Thyroid gland (tissue), 4 donors: ENCODE measurements around the gene NGEF. TPM values are rescaled to one million over a fixed set of nuclear protein-coding genes. Genes with fewer than 3 reads are reported as not detected.
"Not testable (repeated sequence)": the region's sequence is repeated elsewhere in the genome, so short reads cannot be mapped to it uniquely, and the experiment has no call there.

ENCODE experiments used
- DNase-seq, 2 donors: peaks; one replicate each; pipeline ENCODE4 v3.0.0-alpha.2; 2019
- H3K27ac ChIP-seq, 3 donors: fragments of 200-600 bp; sonication (generic); 1 replicate in 2 of 3; 2 replicates in 1 of 3; pipeline ENCODE4 v1.5.1; 2016 to 2019; ENCODE audit warnings: mild to moderate bottlenecking in 1 of 3, moderate library complexity in 1 of 3
- H3K27me3 ChIP-seq: fragments of 200-600 bp; sonication (generic); one replicate; pipeline ENCODE4 v1.5.1; 2019
- H3K36me3 ChIP-seq, 2 donors: fragments of 200-600 bp; sonication (generic); one replicate each; pipeline ENCODE4 v1.5.1; 2016 to 2019
- H3K4me1 ChIP-seq, 2 donors: fragments of 200-600 bp; sonication (generic); one replicate each; pipeline ENCODE4 v1.5.1; 2017 to 2019
- H3K4me3 ChIP-seq, 3 donors: fragments of 200-600 bp; sonication (generic); replicated peaks in 1 of 3; 1 replicate in 2 of 3; 2 replicates in 1 of 3; pipeline ENCODE4 v1.5.1; 2016; ENCODE audit warnings: mild to moderate bottlenecking in 1 of 3
- H3K9me3 ChIP-seq: fragments of 200-600 bp; sonication (generic); one replicate; pipeline ENCODE4 v1.5.1; 2017
- POLR2A ChIP-seq, 2 donors: fragments of 450-650 bp; IDR thresholded peaks; one replicate each; pipeline ENCODE4 v1.6.1; 2017; ENCODE audit warnings: antibody characterized with exemption in 2 of 2, mild to moderate bottlenecking in 2 of 2, moderate library complexity in 1 of 2
- whole genome bisulfite sequencing, 2 donors: methylation state at CpG; one replicate each; pipeline ENCODE4 v1.1.5; 2017; 5-methylcytosine and 5-hydroxymethylcytosine counted together
- intact Hi-C: fragments of 100-400 bp; cut with DNase I; formaldehyde crosslinking; loops from one replicate; pipeline ENCODE4 v1.15.1; 2023
- total RNA-seq, 4 donors: library from RNA; depleted of rRNA; stranded (reverse); fragments of >200 nt; gene quantifications; one replicate each; pipeline ENCODE4 v1.2.3, GENCODE V29; 2016
- TF ChIP-seq, protein P1 (sequence below), 6 experiments: fragments of 200-600 bp in 3 of 6; fragments of 450-650 bp in 3 of 6; sonication (generic) in 3 of 6; IDR thresholded peaks; one replicate each; pipeline ENCODE4 v1.5.1; 2016 to 2019; ENCODE audit warnings: antibody characterized with exemption in 6 of 6, mild to moderate bottlenecking in 2 of 6, inconsistent platforms in 1 of 6, moderate library complexity in 1 of 6

Gene NGEF
- total RNA-seq, 4 donors from 2014 or later: 0.11 to 2.1 TPM; not detected in 2

DNA sequence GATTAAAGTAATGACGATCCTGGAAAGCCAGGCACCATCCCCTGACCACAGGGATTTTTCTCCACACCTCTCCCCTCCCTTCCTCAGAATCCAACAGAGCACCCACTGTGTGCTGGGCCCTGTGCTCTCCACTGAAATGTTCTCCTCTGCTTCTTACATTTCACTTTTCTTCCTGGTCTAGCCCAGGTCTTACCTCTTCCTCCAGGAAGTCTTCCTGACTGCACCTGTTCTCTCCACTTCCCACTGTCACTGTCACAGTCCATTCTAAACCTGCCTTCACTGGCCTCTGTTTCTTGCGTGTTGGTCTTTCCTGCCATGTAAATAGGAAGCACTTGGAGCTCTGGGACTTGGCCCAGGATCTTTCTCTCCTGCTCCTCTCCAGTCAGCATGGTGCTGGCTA lies 7.4 kb upstream of the NGEF start:
- Histone ChIP-seq H3K9me3 (no peaks in the 10 kb centered on the region), H3K4me3 (no peak overlapping the region), H3K4me1 (no peaks in the 10 kb centered on the region), H3K27me3 (no peaks in the 10 kb centered on the region), H3K27ac (no peak overlapping the region), H3K36me3 (no peaks in the 10 kb centered on the region)
- WGBS, 2 donors: 72 to 85% methylated on average over 2 of the region's 2 CpGs
- no peak for TF ChIP-seq POLR2A (IDR thresholded peaks at IDR 0.05)
- TF ChIP-seq, protein P1, sequence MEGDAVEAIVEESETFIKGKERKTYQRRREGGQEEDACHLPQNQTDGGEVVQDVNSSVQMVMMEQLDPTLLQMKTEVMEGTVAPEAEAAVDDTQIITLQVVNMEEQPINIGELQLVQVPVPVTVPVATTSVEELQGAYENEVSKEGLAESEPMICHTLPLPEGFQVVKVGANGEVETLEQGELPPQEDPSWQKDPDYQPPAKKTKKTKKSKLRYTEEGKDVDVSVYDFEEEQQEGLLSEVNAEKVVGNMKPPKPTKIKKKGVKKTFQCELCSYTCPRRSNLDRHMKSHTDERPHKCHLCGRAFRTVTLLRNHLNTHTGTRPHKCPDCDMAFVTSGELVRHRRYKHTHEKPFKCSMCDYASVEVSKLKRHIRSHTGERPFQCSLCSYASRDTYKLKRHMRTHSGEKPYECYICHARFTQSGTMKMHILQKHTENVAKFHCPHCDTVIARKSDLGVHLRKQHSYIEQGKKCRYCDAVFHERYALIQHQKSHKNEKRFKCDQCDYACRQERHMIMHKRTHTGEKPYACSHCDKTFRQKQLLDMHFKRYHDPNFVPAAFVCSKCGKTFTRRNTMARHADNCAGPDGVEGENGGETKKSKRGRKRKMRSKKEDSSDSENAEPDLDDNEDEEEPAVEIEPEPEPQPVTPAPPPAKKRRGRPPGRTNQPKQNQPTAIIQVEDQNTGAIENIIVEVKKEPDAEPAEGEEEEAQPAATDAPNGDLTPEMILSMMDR (IDR thresholded peaks at IDR 0.05): no peak
- no peak for DNase-seq
- intact Hi-C loops: no loop called here

DNA sequence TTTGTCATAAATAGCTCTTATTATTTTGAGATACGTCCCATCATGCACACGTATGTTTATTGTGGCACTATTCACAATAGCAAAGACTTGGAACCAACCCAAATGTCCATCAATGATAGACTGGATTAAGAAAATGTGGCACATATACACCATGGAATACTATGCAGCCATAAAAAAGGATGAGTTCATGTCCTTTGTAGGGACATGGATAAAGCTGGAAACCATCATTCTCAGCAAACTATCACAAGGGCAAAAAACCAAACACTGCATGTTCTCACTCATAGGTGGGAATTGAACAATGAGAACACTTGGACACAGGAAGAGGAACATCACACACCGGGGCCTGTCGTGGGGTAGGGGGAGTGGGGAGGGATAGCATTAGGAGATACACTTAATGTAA lies 6.6 kb upstream of the NGEF start:
- H3K36me3 ChIP-seq, H3K4me3 ChIP-seq, H3K27ac ChIP-seq, H3K4me1 ChIP-seq, H3K27me3 ChIP-seq, H3K9me3 ChIP-seq, DNase-seq, intact Hi-C loops: not testable (repeated sequence)
- WGBS, 2 donors: 95 to 98% methylated on average over 4 of the region's 4 CpGs

DNA sequence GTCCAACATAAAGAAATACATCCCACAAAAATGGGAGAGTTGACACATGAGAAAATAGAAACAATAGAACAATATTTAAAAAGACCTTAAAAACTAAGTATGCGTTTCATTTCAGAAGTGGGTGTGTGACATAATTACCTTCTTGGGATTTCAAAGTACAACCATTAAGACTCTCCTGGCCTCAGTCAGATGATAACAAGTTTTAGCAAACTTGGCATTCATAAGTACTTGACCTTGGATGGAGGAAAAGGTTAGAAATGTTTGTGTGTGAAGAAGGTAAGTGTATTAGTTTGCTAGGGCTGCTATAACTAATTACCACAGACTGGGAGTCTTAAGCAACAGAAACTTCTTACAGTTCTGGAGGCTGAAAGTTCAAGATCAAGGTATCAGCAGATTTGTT lies 4.9 kb upstream of the NGEF start:
- DNase-seq: no peak
- TF ChIP-seq, protein P1 (IDR thresholded peaks at IDR 0.05): no peak
- no peak for TF ChIP-seq POLR2A (IDR thresholded peaks at IDR 0.05)
- H3K9me3 ChIP-seq: no peaks in the 10 kb centered on the region
- intact Hi-C loops: no loop called here
- no peaks in the 10 kb centered on the region for H3K36me3 ChIP-seq
- no peak overlapping the region for H3K4me3 ChIP-seq
- 90 to 98% methylated on average over 1 of the region's 1 CpG for WGBS, 2 donors
- no peaks in the 10 kb centered on the region for H3K4me1 ChIP-seq
- H3K27ac ChIP-seq: no peak overlapping the region
- H3K27me3 ChIP-seq: no peaks in the 10 kb centered on the region

DNA sequence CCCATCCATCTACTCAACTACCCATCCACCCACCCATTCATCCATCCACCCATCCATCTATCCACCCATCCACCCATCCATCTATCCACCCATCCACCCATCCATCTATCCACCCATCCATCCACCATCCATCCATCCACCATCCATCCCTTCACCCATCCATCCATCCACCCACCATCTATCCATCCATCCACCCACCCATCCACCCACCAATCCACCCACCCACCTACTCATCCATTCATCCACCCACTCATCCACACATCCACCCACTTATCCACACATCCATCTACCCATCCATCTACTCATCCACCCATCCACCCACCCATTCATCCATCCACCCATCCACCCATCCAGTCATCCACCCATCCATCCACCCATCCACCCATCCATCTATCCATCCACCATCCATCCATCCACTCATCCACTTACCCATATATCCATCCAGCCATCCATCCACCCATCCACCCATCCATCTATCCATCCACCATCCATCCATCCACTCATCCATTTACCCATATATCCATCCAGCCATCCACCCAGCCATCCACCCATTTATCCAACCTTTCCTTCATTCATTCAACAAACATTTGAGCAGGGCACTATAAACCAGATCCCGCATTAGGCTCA lies 2.1 kb upstream of the NGEF start:
- 90 to 100% methylated on average over 1 of the region's 1 CpG for WGBS, 2 donors
- Histone ChIP-seq H3K4me1 (no peaks in the 10 kb centered on the region), H3K36me3 (no peaks in the 10 kb centered on the region), H3K9me3 (no peaks in the 10 kb centered on the region), H3K4me3 (no peak overlapping the region), H3K27ac (no peak overlapping the region), H3K27me3 (no peaks in the 10 kb centered on the region)
- no peak for DNase-seq
- intact Hi-C loops: no loop called here
- TF ChIP-seq, protein P1 (IDR thresholded peaks at IDR 0.05): no peak
- no peak for TF ChIP-seq POLR2A (IDR thresholded peaks at IDR 0.05)

DNA sequence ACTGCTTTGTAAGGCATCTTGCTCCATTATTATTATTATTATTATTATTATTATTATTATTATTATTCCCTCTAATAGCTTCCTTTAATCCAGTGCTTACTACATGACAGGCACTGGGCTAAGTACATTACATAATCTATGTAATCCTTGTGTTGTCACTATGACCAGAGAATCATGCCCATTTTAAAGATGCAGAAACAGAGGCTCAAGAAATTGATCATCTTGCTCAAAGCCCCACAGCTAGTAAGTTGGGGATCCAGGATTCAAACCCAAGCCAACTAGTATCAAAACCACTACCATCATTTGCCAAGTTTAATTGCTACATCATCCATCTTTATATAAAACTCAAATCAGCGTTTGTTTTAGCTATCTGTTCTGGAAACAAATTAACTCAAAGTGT lies 594 bp upstream of the NGEF start:
- no peaks in the 10 kb centered on the region for H3K9me3 ChIP-seq
- WGBS, 2 donors: 84 to 100% methylated on average over 1 of the region's 1 CpG
- DNase-seq: no peak
- H3K36me3 ChIP-seq: no peaks in the 10 kb centered on the region
- no peak overlapping the region for H3K4me3 ChIP-seq
- TF ChIP-seq, protein P1 (IDR thresholded peaks at IDR 0.05): no peak
- no peak for TF ChIP-seq POLR2A (IDR thresholded peaks at IDR 0.05)
- H3K27me3 ChIP-seq: no peaks in the 10 kb centered on the region
- no peaks in the 10 kb centered on the region for H3K4me1 ChIP-seq
- intact Hi-C loops: no loop called here
- H3K27ac ChIP-seq: no peak overlapping the region
